ENCODE data around the gene SCARF2. TPM values are rescaled to one million over a fixed set of nuclear protein-coding genes. Genes with fewer than 3 reads are reported as not detected.

The SCARF2 gene
- total RNA-seq, 3 donors from 2014 or later (not counting 1 experiment from before 2014, with no cell fraction given), result 1.8 to 3.5 (median 2.9) TPM

GRCh38 chr22:20446383-20446970, 8.9 kb upstream of the SCARF2 start:
- no peak for ATAC-seq
- WGBS (ENCODE audit: insufficient coverage), result 93% methylated on average over 17 of the region's 21 CpGs
- Histone ChIP-seq H3K27me3 (ENCODE audit: control insufficient read depth, insufficient read depth, low read length) (no peaks in the 10 kb centered on the region), H3K36me3 (ENCODE audit: control insufficient read depth, insufficient read depth, low read length) (peaks cover 29% of the 10 kb centered on the region), H3K4me1 (ENCODE audit: control insufficient read depth, insufficient read depth, low read length) (no peaks in the 10 kb centered on the region), H3K9me3 (ENCODE audit: control insufficient read depth, insufficient read depth, low read length) (no peaks in the 10 kb centered on the region), H3K27ac (ENCODE audit: low read length) (no peak overlapping the region), H3K4me3 (ENCODE audit: low read length) (no peak overlapping the region)
- H3K27ac Mint-ChIP-seq, result no peak overlapping the region
- TF ChIP-seq, protein P1, sequence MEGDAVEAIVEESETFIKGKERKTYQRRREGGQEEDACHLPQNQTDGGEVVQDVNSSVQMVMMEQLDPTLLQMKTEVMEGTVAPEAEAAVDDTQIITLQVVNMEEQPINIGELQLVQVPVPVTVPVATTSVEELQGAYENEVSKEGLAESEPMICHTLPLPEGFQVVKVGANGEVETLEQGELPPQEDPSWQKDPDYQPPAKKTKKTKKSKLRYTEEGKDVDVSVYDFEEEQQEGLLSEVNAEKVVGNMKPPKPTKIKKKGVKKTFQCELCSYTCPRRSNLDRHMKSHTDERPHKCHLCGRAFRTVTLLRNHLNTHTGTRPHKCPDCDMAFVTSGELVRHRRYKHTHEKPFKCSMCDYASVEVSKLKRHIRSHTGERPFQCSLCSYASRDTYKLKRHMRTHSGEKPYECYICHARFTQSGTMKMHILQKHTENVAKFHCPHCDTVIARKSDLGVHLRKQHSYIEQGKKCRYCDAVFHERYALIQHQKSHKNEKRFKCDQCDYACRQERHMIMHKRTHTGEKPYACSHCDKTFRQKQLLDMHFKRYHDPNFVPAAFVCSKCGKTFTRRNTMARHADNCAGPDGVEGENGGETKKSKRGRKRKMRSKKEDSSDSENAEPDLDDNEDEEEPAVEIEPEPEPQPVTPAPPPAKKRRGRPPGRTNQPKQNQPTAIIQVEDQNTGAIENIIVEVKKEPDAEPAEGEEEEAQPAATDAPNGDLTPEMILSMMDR (IDR thresholded peaks at IDR 0.05), result no peak
- no peaks in the 10 kb centered on the region for H3K27me3 Mint-ChIP-seq (ENCODE audit: low read depth in 2 of 2)
- no peaks in the 10 kb centered on the region for H3K36me3 Mint-ChIP-seq
- H3K4me3 Mint-ChIP-seq, result no peak overlapping the region
- intact Hi-C loops (cut with micrococcal nuclease), result no loop called here
- no peaks in the 10 kb centered on the region for H3K9me3 Mint-ChIP-seq
- no peaks in the 10 kb centered on the region for H3K4me1 Mint-ChIP-seq
- DNase-seq, result no peak

- no peaks in the 10 kb centered on the region for H3K36me3 Mint-ChIP-seq
- no peak overlapping the region for H3K4me3 ChIP-seq (ENCODE audit: low read length)
- intact Hi-C loops (cut with micrococcal nuclease), result no loop called here
- no peaks in the 10 kb centered on the region for H3K9me3 Mint-ChIP-seq
- no peak overlapping the region for H3K27ac ChIP-seq (ENCODE audit: low read length)
- ATAC-seq, result no peak
- H3K9me3 ChIP-seq (ENCODE audit: control insufficient read depth, insufficient read depth, low read length), result no peaks in the 10 kb centered on the region
- H3K4me1 ChIP-seq (ENCODE audit: control insufficient read depth, insufficient read depth, low read length), result no peaks in the 10 kb centered on the region
- TF ChIP-seq, protein P1 (IDR thresholded peaks at IDR 0.05), result no peak
- H3K36me3 ChIP-seq (ENCODE audit: control insufficient read depth, insufficient read depth, low read length), result peaks cover 28% of the 10 kb centered on the region
- no peak overlapping the region for H3K4me3 Mint-ChIP-seq
- H3K27ac Mint-ChIP-seq, result no peak overlapping the region
- H3K27me3 ChIP-seq (ENCODE audit: control insufficient read depth, insufficient read depth, low read length), result no peaks in the 10 kb centered on the region
- no peak for DNase-seq
- peaks cover 0 to 4% of the 10 kb centered on the region in 2 donors for H3K4me1 Mint-ChIP-seq
- 96% methylated on average over 4 of the region's 4 CpGs for WGBS (ENCODE audit: insufficient coverage)
- H3K27me3 Mint-ChIP-seq (ENCODE audit: low read depth in 2 of 2), result peaks cover 0 to 2% of the 10 kb centered on the region in 2 donors
Observed at GRCh38 chr22:20444325-20444724, 6.7 kb upstream of the SCARF2 start.

DNA sequence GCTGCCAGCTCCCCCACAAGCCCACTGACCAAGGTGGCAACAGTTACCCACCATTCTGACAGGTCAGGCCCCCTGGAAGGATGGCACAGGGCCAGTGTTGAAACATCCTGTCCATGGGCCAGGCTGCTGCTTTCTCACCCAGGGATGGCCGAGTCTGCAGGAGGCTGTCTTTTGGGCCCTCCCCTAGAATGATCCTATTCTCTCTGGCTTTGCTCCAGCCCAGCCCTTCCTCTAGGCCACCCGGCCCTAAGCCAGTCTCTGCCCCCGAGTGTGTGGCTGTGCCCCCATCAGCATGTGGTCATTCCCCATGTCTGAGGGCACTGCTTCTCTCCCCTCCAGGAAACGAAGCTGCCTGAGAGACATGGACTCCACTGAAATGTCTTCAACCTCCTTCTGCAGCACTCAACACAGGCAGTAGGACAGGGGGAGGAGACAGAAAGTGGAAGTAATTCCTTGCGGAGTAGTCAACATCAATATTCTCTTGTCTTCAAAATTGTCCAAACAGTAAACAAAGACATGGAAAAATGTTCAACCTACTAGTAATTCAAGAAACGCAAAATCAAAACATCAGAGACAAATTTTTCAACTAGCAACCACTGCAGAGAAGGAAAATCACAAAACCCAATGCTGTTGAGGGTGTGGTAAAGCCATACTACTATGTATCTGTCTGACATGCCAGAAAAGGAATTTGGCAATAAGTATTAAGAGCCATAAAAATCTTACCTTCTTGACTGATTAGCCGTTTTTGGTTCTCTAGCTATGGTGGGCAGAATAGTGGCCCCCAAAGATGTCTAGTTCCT, 5.1 kb upstream of the SCARF2 start:
- H3K36me3 Mint-ChIP-seq, result no peaks in the 10 kb centered on the region
- H3K27ac Mint-ChIP-seq, result no peak overlapping the region
- no peaks in the 10 kb centered on the region for H3K9me3 ChIP-seq (ENCODE audit: control insufficient read depth, insufficient read depth, low read length)
- peaks cover 28% of the 10 kb centered on the region for H3K36me3 ChIP-seq (ENCODE audit: control insufficient read depth, insufficient read depth, low read length)
- no peak overlapping the region for H3K4me3 ChIP-seq (ENCODE audit: low read length)
- WGBS (ENCODE audit: insufficient coverage), result 80% methylated on average over 4 of the region's 7 CpGs
- H3K27me3 Mint-ChIP-seq (ENCODE audit: low read depth in 2 of 2), result peaks cover 0 to 6% of the 10 kb centered on the region in 2 donors
- intact Hi-C loops (cut with micrococcal nuclease), result no loop called here
- no peak for DNase-seq
- peaks cover 4% of the 10 kb centered on the region for H3K27me3 ChIP-seq (ENCODE audit: control insufficient read depth, insufficient read depth, low read length)
- TF ChIP-seq, protein P1 (IDR thresholded peaks at IDR 0.05), result no peak
- peaks cover 8% of the 10 kb centered on the region for H3K4me1 ChIP-seq (ENCODE audit: control insufficient read depth, insufficient read depth, low read length)
- H3K4me1 Mint-ChIP-seq, result peaks cover 5 to 11% of the 10 kb centered on the region in 2 donors
- no peak overlapping the region for H3K4me3 Mint-ChIP-seq
- no peaks in the 10 kb centered on the region for H3K9me3 Mint-ChIP-seq
- no peak for ATAC-seq
- no peak overlapping the region for H3K27ac ChIP-seq (ENCODE audit: low read length)
